ENCODE results near the gene EIF4A3.

The EIF4A3 gene

GRCh38 chr17:80117491-80118401, 29.2 kb downstream of the EIF4A3 start:
- H3K36me3 ChIP-seq (ENCODE audit: control insufficient read depth, insufficient read depth, low read length, severe bottlenecking): peaks cover 6% of the 10 kb centered on the region
- no peaks in the 10 kb centered on the region for H3K9me3 ChIP-seq (ENCODE audit: control insufficient read depth, low read length)
- H3K9ac ChIP-seq (ENCODE audit: low read length): no peak overlapping the region
- no peaks in the 10 kb centered on the region for H3K27me3 ChIP-seq (replicated peaks; ENCODE audit: control insufficient read depth, insufficient read depth, low read length)
- no peaks in the 10 kb centered on the region for H3K4me1 ChIP-seq (ENCODE audit: control insufficient read depth, insufficient read depth, low read length)
- DNase-seq (ENCODE audit: low read depth): no peak
- no peak overlapping the region for H3K4me3 ChIP-seq (ENCODE audit: low read length)

DNA sequence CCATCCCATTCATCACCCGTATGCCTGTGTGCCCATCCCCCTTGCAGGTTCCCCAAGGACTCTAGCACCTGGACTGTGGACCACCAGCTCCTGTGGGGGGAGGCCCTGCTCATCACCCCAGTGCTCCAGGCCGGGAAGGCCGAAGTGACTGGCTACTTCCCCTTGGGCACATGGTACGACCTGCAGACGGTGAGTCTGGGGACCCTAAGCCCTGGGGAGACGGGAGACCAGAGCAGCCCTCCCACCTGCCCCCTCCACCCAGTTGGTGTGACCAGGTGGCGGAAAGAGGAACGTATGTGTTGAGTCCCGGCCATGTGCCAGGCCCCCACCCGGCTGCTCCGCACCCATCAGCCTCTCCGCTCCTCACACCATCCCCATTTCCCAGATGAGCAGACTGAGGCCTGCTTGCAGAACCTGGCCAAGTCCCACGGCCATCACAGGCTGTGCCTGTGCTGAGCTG, 30.0 kb downstream of the EIF4A3 start:
- no peak for DNase-seq (ENCODE audit: low read depth)

GRCh38 chr17:80116276-80116920, 30.5 kb downstream of the EIF4A3 start:
- H3K4me3 ChIP-seq (ENCODE audit: low read length): no peak overlapping the region
- no peak for DNase-seq (ENCODE audit: low read depth)
- no peak overlapping the region for H3K9ac ChIP-seq (ENCODE audit: low read length)
- no peaks in the 10 kb centered on the region for H3K27me3 ChIP-seq (replicated peaks; ENCODE audit: control insufficient read depth, insufficient read depth, low read length)
- no peaks in the 10 kb centered on the region for H3K4me1 ChIP-seq (ENCODE audit: control insufficient read depth, insufficient read depth, low read length)
- no peaks in the 10 kb centered on the region for H3K9me3 ChIP-seq (ENCODE audit: control insufficient read depth, low read length)
- H3K36me3 ChIP-seq (ENCODE audit: control insufficient read depth, insufficient read depth, low read length, severe bottlenecking): peaks cover 6% of the 10 kb centered on the region

More for the DNA sequence above, 30.0 kb downstream of the EIF4A3 start:
- H3K4me3 ChIP-seq (ENCODE audit: low read length): no peak overlapping the region
- H3K36me3 ChIP-seq (ENCODE audit: control insufficient read depth, insufficient read depth, low read length, severe bottlenecking): peaks cover 6% of the 10 kb centered on the region
- no peak overlapping the region for H3K9ac ChIP-seq (ENCODE audit: low read length)
- no peaks in the 10 kb centered on the region for H3K4me1 ChIP-seq (ENCODE audit: control insufficient read depth, insufficient read depth, low read length)
- no peaks in the 10 kb centered on the region for H3K27me3 ChIP-seq (replicated peaks; ENCODE audit: control insufficient read depth, insufficient read depth, low read length)
- H3K9me3 ChIP-seq (ENCODE audit: control insufficient read depth, low read length): no peaks in the 10 kb centered on the region

- Histone ChIP-seq H3K9me3 (ENCODE audit: control insufficient read depth, low read length) (no peaks in the 10 kb centered on the region), H3K27me3 (replicated peaks; ENCODE audit: control insufficient read depth, insufficient read depth, low read length) (no peaks in the 10 kb centered on the region), H3K9ac (ENCODE audit: low read length) (no peak overlapping the region), H3K4me3 (ENCODE audit: low read length) (no peak overlapping the region), H3K4me1 (ENCODE audit: control insufficient read depth, insufficient read depth, low read length) (no peaks in the 10 kb centered on the region), H3K36me3 (ENCODE audit: control insufficient read depth, insufficient read depth, low read length, severe bottlenecking) (peaks cover 6% of the 10 kb centered on the region)
- DNase-seq (ENCODE audit: low read depth): no peak
Measured at GRCh38 chr17:80115159-80115558, 31.8 kb downstream of the EIF4A3 start.

DNA sequence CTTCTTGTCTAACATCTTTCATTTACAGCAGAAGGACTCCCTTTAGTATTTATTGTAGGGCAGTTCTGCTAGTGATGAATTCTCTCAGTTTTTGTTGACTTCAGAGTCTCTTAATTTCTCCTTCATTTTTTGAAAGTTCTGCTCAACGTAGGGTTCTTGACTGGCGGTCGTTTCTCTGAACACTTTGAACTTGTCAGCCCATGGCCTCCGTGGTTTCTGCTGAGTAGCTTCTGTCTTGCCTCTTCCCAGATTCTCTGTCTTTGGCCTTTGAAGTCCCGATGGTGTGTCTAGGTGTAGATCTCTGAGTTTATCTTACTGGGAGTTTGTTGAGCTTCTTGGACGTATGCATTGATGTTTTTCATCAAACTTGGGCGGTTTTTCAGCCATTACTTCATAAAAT, 32.2 kb downstream of the EIF4A3 start:
- no peak for DNase-seq (ENCODE audit: low read depth)
- peaks cover 6% of the 10 kb centered on the region for H3K36me3 ChIP-seq (ENCODE audit: control insufficient read depth, insufficient read depth, low read length, severe bottlenecking)
- no peaks in the 10 kb centered on the region for H3K27me3 ChIP-seq (replicated peaks; ENCODE audit: control insufficient read depth, insufficient read depth, low read length)
- H3K4me1 ChIP-seq (ENCODE audit: control insufficient read depth, insufficient read depth, low read length): no peaks in the 10 kb centered on the region
- no peak overlapping the region for H3K4me3 ChIP-seq (ENCODE audit: low read length)
- H3K9ac ChIP-seq (ENCODE audit: low read length): no peak overlapping the region
- no peaks in the 10 kb centered on the region for H3K9me3 ChIP-seq (ENCODE audit: control insufficient read depth, low read length)

- DNase-seq (ENCODE audit: low read depth): no peak
- Histone ChIP-seq H3K4me1 (ENCODE audit: control insufficient read depth, insufficient read depth, low read length) (no peaks in the 10 kb centered on the region), H3K36me3 (ENCODE audit: control insufficient read depth, insufficient read depth, low read length, severe bottlenecking) (no peaks in the 10 kb centered on the region)
Measured at GRCh38 chr17:80113033-80113484, 33.9 kb downstream of the EIF4A3 start.

DNA sequence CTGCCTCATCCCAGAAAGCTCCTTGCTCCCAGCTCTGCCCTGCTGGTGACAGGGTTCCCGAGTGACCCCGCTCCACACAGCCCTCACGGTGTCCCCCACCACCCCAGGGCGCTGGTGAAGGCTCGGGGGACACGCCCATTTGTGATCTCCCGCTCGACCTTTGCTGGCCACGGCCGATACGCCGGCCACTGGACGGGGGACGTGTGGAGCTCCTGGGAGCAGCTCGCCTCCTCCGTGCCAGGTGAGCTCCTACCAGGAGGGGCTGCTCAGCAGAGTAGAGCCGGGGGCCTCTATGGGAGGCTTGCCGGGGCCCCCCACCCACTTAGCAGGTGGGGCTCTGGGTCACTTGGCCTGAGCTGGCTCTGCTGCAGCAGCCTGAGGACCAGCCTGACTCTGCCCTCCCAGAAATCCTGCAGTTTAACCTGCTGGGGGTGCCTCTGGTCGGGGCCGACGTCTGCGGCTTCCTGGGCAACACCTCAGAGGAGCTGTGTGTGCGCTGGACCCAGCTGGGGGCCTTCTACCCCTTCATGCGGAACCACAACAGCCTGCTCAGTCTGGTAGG, 34.4 kb downstream of the EIF4A3 start:
- no peaks in the 10 kb centered on the region for H3K9me3 ChIP-seq (ENCODE audit: control insufficient read depth, low read length)

More at GRCh38 chr17:80113033-80113484, 33.9 kb downstream of the EIF4A3 start:
- Histone ChIP-seq H3K27me3 (replicated peaks; ENCODE audit: control insufficient read depth, insufficient read depth, low read length) (no peaks in the 10 kb centered on the region), H3K9me3 (ENCODE audit: control insufficient read depth, low read length) (no peaks in the 10 kb centered on the region), H3K4me3 (ENCODE audit: low read length) (no peak overlapping the region), H3K9ac (ENCODE audit: low read length) (no peak overlapping the region)

GRCh38 chr17:80111702-80112470, 35.0 kb downstream of the EIF4A3 start:
- Histone ChIP-seq H3K9me3 (ENCODE audit: control insufficient read depth, low read length) (no peaks in the 10 kb centered on the region), H3K4me1 (ENCODE audit: control insufficient read depth, insufficient read depth, low read length) (no peaks in the 10 kb centered on the region), H3K36me3 (ENCODE audit: control insufficient read depth, insufficient read depth, low read length, severe bottlenecking) (no peaks in the 10 kb centered on the region), H3K9ac (ENCODE audit: low read length) (no peak overlapping the region), H3K27me3 (replicated peaks; ENCODE audit: control insufficient read depth, insufficient read depth, low read length) (no peaks in the 10 kb centered on the region), H3K4me3 (ENCODE audit: low read length) (no peak overlapping the region)
- DNase-seq (ENCODE audit: low read depth): no peak

More for the DNA sequence above, 34.4 kb downstream of the EIF4A3 start:
- no peak for DNase-seq (ENCODE audit: low read depth)
- no peak overlapping the region for H3K4me3 ChIP-seq (ENCODE audit: low read length)
- H3K36me3 ChIP-seq (ENCODE audit: control insufficient read depth, insufficient read depth, low read length, severe bottlenecking): no peaks in the 10 kb centered on the region
- H3K9ac ChIP-seq (ENCODE audit: low read length): no peak overlapping the region
- no peaks in the 10 kb centered on the region for H3K27me3 ChIP-seq (replicated peaks; ENCODE audit: control insufficient read depth, insufficient read depth, low read length)
- no peaks in the 10 kb centered on the region for H3K4me1 ChIP-seq (ENCODE audit: control insufficient read depth, insufficient read depth, low read length)

DNA sequence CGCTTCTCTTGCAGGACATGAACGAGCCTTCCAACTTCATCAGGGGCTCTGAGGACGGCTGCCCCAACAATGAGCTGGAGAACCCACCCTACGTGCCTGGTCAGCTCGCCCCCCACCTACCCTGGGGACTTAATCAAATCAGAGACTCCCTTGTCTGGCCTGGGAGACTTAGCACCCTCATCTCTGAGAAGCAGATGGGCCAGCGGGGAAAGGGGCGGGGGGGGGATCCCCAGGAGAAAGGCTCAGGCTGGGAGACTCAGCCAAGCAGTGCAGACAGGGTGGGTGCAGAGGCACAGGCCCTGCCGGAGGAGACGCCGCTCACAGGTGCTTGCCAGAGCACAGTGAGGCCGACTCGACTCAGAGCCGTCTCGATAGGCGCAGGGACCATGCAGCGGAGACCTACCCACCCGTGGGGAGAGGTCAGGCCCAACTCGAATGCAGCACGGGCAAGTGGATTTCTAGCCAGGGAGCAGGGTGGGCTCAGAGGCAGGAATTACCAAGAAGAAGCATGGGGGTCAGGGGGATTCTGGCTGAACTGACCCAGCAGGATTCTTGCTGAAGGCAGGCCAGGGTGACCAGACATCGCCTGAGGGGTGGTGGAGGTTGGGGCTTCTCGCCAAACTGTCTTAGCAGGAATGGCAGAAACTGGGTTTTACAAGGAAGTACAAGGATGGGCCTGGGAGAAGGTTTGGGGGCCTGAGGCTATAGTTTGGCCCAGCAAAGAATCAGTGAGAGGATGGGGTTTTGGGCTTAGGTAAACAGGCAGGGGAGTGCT, 35.8 kb downstream of the EIF4A3 start:
- no peaks in the 10 kb centered on the region for H3K36me3 ChIP-seq (ENCODE audit: control insufficient read depth, insufficient read depth, low read length, severe bottlenecking)
- no peak for DNase-seq (ENCODE audit: low read depth)
- H3K4me3 ChIP-seq (ENCODE audit: low read length): no peak overlapping the region

DNA sequence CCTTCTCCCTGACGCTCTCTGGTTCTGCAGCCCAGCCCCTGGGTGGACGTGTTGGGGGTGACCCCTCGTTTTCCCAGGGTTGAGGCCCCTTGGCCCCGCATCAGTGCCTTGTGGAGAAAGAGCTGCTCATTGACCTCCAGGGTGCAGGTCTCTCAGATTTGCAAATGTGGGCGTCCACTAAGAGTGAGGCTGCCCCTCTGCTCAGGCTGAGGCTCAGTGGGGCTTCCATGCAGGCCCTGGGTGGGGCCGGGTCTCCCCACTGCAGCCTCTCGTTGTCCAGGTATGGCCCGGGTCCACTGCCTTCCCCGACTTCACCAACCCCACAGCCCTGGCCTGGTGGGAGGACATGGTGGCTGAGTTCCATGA, 36.5 kb downstream of the EIF4A3 start:
- Histone ChIP-seq H3K9me3 (ENCODE audit: control insufficient read depth, low read length) (no peaks in the 10 kb centered on the region), H3K36me3 (ENCODE audit: control insufficient read depth, insufficient read depth, low read length, severe bottlenecking) (no peaks in the 10 kb centered on the region), H3K4me1 (ENCODE audit: control insufficient read depth, insufficient read depth, low read length) (no peaks in the 10 kb centered on the region), H3K9ac (ENCODE audit: low read length) (no peak overlapping the region), H3K4me3 (ENCODE audit: low read length) (no peak overlapping the region), H3K27me3 (replicated peaks; ENCODE audit: control insufficient read depth, insufficient read depth, low read length) (no peaks in the 10 kb centered on the region)
- no peak for DNase-seq (ENCODE audit: low read depth)

More for the DNA sequence above, 35.8 kb downstream of the EIF4A3 start:
- Histone ChIP-seq H3K4me1 (ENCODE audit: control insufficient read depth, insufficient read depth, low read length) (no peaks in the 10 kb centered on the region), H3K9me3 (ENCODE audit: control insufficient read depth, low read length) (no peaks in the 10 kb centered on the region), H3K27me3 (replicated peaks; ENCODE audit: control insufficient read depth, insufficient read depth, low read length) (no peaks in the 10 kb centered on the region), H3K9ac (ENCODE audit: low read length) (no peak overlapping the region)

Data from adipocyte (in vitro differentiated cells).